Activated CD4-positive, alpha-beta T cell treated with anti-CD3 and anti-CD28 coated beads, Interleukin-2, amount 10 ng/mL, durations not matched to agents 24 days and 14 days (primary cell): ENCODE data around the gene C2CD4A. TPM values are rescaled to one million over a fixed set of nuclear protein-coding genes. Genes with fewer than 3 reads are reported as not detected.
A peak's percentile ranks its signal among the peaks of the same experiment; 100 is the strongest.

Experiments
- DNase-seq: peaks from one replicate; pipeline ENCODE4 v3.0.0; 2022
- H3K27ac Mint-ChIP-seq: one replicate; pipeline ENCODE4 v1.8.0; 2022; ENCODE audit warnings: mild to moderate bottlenecking, mixed read lengths
- H3K27me3 Mint-ChIP-seq: one replicate; pipeline ENCODE4 v1.8.0; 2022; ENCODE audit warnings: mixed read lengths
- H3K36me3 Mint-ChIP-seq: one replicate; pipeline ENCODE4 v1.8.0; 2022; ENCODE audit warnings: low read depth, mild to moderate bottlenecking, mixed read lengths
- H3K4me1 Mint-ChIP-seq: one replicate; pipeline ENCODE4 v1.8.0; 2021; ENCODE audit warnings: mixed read lengths
- H3K4me3 Mint-ChIP-seq: one replicate; pipeline ENCODE4 v1.8.0; 2022; ENCODE audit warnings: mild to moderate bottlenecking, moderate library complexity, mixed read lengths
- H3K9me3 Mint-ChIP-seq: one replicate; pipeline ENCODE4 v1.8.0; 2021; ENCODE audit warnings: mixed read lengths
- intact Hi-C: fragments of 100-400 bp; cut with micrococcal nuclease; formaldehyde crosslinking; loops from one replicate; pipeline ENCODE4 v1.15.1; 2023
- total RNA-seq: library from RNA; stranded (reverse); gene quantifications from 2 replicates; pipeline ENCODE4 v1.2.3, GENCODE V29; 2022

The C2CD4A gene
- total RNA-seq, 1 donor from 2014 or later, result 0.05 TPM

DNA sequence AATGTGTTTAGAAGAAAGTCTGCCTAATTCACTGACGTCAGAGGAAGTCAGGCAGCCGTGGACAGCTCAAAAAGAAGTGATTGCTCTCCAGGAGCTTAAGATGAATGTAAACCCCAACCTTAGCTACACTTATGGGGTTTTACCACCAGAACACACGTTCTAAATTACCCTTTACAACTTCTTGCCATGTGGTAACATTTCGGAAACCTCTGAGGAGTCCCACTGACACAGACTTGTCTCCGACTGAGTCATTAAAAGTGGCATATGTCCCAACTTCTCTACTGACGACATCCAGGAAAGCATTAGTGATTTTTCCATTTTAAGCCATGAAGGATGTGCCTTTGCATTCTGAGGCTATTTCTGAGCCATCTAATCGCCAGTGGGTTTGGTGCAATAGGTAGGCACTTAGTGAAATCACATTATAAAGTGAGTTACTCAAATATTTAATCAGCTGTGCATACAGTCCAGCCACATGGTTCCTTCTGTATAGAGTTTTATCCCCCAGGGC lies 32.4 kb downstream of the C2CD4A start:
- Mint-ChIP-seq H3K27ac (no peak overlapping the region), H3K4me3 (no peak overlapping the region), H3K27me3 (peaks cover 6% of the 10 kb centered on the region), H3K36me3 (no peaks in the 10 kb centered on the region), H3K4me1 (no peaks in the 10 kb centered on the region), H3K9me3 (no peaks in the 10 kb centered on the region)
- DNase-seq, result no peak
- intact Hi-C loops, result no loop called here

DNA sequence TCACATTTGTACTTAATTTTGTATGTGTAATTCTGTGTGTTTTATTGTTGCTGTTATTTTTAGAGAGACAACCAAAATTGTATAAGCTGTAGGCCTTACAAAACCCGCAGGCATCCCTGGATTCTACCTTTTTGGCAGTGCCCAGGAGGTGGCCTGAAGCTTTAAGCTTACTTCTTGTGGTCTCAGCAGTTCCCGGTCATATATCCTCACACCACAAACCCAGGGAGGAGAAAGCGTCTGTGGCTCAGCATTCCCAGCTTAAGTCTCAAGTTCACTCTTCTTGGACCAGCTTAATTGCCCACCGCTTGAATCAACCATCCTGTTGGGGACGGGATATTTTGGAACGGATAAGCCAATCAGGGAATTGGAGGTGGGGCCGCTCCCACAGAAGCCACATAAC lies 36.7 kb downstream of the C2CD4A start:
- Mint-ChIP-seq H3K9me3 (no peaks in the 10 kb centered on the region), H3K27me3 (peaks cover 2% of the 10 kb centered on the region), H3K4me1 (no peaks in the 10 kb centered on the region), H3K4me3 (no peak overlapping the region), H3K36me3 (no peaks in the 10 kb centered on the region), H3K27ac (no peak overlapping the region)
- no peak for DNase-seq
- intact Hi-C loops, result no loop called here

GRCh38 chr15:62104401-62104800 lies 37.6 kb downstream of the C2CD4A start:
- H3K4me3 Mint-ChIP-seq, result no peak overlapping the region
- no peak for DNase-seq
- intact Hi-C loops, result no loop called here
- no peaks in the 10 kb centered on the region for H3K36me3 Mint-ChIP-seq
- no peaks in the 10 kb centered on the region for H3K9me3 Mint-ChIP-seq
- no peaks in the 10 kb centered on the region for H3K4me1 Mint-ChIP-seq
- H3K27me3 Mint-ChIP-seq, result peaks cover 2% of the 10 kb centered on the region
- H3K27ac Mint-ChIP-seq, result no peak overlapping the region

- Mint-ChIP-seq H3K27ac (no peak overlapping the region), H3K27me3 (peaks cover 2% of the 10 kb centered on the region), H3K4me1 (no peaks in the 10 kb centered on the region), H3K36me3 (no peaks in the 10 kb centered on the region), H3K9me3 (no peaks in the 10 kb centered on the region), H3K4me3 (no peak overlapping the region)
- intact Hi-C loops, result no loop called here
- DNase-seq, result no peak
Measured at GRCh38 chr15:62104846-62105245, 38.1 kb downstream of the C2CD4A start.

- Mint-ChIP-seq H3K4me1 (peaks cover 3% of the 10 kb centered on the region), H3K9me3 (no peaks in the 10 kb centered on the region), H3K27me3 (peaks cover 2% of the 10 kb centered on the region), H3K36me3 (no peaks in the 10 kb centered on the region), H3K4me3 (no peak overlapping the region), H3K27ac (no peak overlapping the region)
- intact Hi-C loops, result no loop called here
- DNase-seq, result no peak
Measured at GRCh38 chr15:62105266-62105665, 38.5 kb downstream of the C2CD4A start.

GRCh38 chr15:62106096-62106495 lies 39.3 kb downstream of the C2CD4A start:
- Mint-ChIP-seq H3K36me3 (no peaks in the 10 kb centered on the region), H3K9me3 (no peaks in the 10 kb centered on the region), H3K27ac (no peak overlapping the region), H3K4me3 (no peak overlapping the region), H3K27me3 (peaks cover 2% of the 10 kb centered on the region), H3K4me1 (peaks cover 10% of the 10 kb centered on the region)
- DNase-seq, result no peak
- intact Hi-C loops, result no loop called here

DNA sequence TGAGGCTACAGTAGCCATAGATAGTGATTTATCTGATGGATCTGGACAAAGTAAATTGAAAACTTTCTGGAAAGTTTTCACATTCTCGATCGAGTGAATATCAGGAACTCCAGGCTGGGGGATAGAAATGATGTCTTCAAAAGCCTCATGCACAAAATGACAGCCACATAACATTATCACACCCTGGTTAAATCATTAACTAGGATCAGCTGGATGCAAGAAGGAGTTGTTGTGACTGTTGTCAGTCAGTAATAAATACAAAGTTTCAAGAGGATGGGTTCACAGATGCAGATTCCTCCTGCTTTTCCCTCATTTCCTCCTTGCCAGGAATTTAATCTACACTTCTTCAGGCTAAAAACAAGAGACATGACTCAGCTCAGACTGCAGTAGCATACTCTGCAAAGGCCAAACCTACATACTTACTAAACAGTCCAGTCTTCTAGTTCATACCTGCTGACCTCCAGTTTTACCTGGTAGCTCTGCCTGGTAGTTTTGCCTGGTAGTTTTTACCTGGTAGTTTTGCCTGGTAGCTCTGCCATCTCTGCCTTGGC lies 40.9 kb downstream of the C2CD4A start:
- Mint-ChIP-seq H3K4me3 (no peak overlapping the region), H3K4me1 (peaks cover 11% of the 10 kb centered on the region), H3K27ac (no peak overlapping the region), H3K27me3 (peaks cover 2% of the 10 kb centered on the region), H3K9me3 (no peaks in the 10 kb centered on the region), H3K36me3 (no peaks in the 10 kb centered on the region)
- intact Hi-C loops, result no loop called here
- no peak for DNase-seq

GRCh38 chr15:62108411-62108810 lies 41.6 kb downstream of the C2CD4A start:
- Mint-ChIP-seq H3K36me3 (no peaks in the 10 kb centered on the region), H3K9me3 (no peaks in the 10 kb centered on the region), H3K27ac (no peak overlapping the region), H3K4me3 (no peak overlapping the region), H3K4me1 (peaks cover 12% of the 10 kb centered on the region), H3K27me3 (peaks cover 2% of the 10 kb centered on the region)
- intact Hi-C loops, result no loop called here
- DNase-seq, result no peak

DNA sequence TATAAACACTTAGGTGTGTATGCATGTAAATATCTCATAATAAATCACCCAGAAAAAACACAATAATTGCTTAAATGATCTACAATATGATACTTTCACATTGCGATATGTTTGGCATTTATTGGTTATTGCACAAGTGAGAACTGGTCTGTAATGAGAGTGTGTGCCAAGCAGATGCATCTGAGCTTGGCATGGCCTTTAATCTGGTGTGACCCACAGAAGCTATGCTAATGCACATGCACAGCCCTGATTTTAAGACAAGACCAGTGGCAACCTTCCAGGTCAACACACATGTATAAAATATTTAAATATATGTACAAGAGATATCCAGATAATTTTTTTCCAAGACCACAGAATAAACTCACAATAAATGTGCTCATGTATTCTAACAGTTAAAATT lies 42.7 kb downstream of the C2CD4A start:
- Mint-ChIP-seq H3K4me3 (no peak overlapping the region), H3K4me1 (peaks cover 12% of the 10 kb centered on the region), H3K9me3 (no peaks in the 10 kb centered on the region), H3K27me3 (peaks cover 2% of the 10 kb centered on the region), H3K36me3 (no peaks in the 10 kb centered on the region), H3K27ac (no peak overlapping the region)
- intact Hi-C loops, result no loop called here
- no peak for DNase-seq

DNA sequence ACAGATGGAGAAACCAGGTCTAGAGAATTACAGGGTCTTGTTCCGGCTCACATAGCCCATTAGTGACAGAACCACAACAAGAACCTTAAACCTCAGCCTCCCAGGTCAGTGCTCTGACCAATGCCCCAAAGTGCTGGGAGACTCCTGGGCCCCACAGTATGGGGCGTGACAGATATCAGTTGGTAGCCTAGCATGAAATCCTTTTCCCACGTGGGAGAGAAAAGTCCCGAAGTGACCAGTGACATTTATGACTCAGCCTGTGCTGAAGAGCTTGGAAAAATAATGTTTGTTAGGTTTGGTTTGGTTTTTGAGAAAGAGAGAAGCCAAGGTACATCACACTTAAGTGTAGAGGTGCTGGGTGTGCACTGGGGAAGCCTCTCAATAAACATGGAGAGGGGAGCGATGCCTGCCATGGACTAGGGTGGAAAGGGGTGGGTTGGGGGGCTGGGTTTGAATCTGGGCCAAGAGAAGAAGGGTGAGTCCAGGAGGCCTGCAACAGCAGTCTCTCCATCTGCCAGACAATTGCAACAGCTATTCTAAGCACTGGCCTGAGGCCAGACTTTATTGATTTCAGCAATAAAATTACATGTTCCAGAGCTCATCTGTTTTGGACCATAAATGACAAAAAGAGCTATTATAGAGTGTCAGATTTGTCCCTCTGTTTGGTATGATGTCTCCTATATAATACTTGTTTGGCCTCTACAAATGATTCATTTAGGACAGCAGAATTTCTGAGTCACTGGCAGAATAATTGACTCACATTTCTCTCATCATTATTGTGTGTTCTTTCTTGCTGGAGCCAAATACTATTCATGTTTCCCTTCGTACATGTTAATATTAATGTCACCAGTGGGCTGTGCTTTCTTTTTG lies 43.4 kb downstream of the C2CD4A start:
- intact Hi-C loops, result loop anchor here (1.0 to 5.0 kb wide), 2 partner anchors 9 to 42 kb away; no protein-coding TSS in a partner anchor
- Mint-ChIP-seq H3K36me3 (no peaks in the 10 kb centered on the region), H3K9me3 (no peaks in the 10 kb centered on the region), H3K27me3 (peaks cover 2% of the 10 kb centered on the region), H3K4me3 (peak overlapping the region; percentile 50), H3K27ac (peak overlapping the region; percentile 68), H3K4me1 (peaks cover 12% of the 10 kb centered on the region)
- no peak for DNase-seq

- H3K9me3 Mint-ChIP-seq, result no peaks in the 10 kb centered on the region
- intact Hi-C loops, result loop anchor here (5.0 kb wide), 1 partner anchor 40 kb away; no protein-coding TSS in a partner anchor
- peaks cover 12% of the 10 kb centered on the region for H3K4me1 Mint-ChIP-seq
- no peak for DNase-seq
- H3K4me3 Mint-ChIP-seq, result no peak overlapping the region
- H3K27me3 Mint-ChIP-seq, result no peaks in the 10 kb centered on the region
- no peaks in the 10 kb centered on the region for H3K36me3 Mint-ChIP-seq
- no peak overlapping the region for H3K27ac Mint-ChIP-seq
Measured at GRCh38 chr15:62112081-62112480, 45.3 kb downstream of the C2CD4A start.

GRCh38 chr15:62112616-62113593 lies 46.1 kb downstream of the C2CD4A start:
- Mint-ChIP-seq H3K4me1 (peaks cover 12% of the 10 kb centered on the region), H3K9me3 (no peaks in the 10 kb centered on the region), H3K36me3 (no peaks in the 10 kb centered on the region), H3K27ac (no peak overlapping the region), H3K27me3 (no peaks in the 10 kb centered on the region), H3K4me3 (no peak overlapping the region)
- DNase-seq, result no peak
- intact Hi-C loops, result loop anchor here (5.0 kb wide), 1 partner anchor 39 kb away; no protein-coding TSS in a partner anchor

GRCh38 chr15:62115847-62116246 lies 49.1 kb downstream of the C2CD4A start:
- no peak overlapping the region for H3K4me3 Mint-ChIP-seq
- H3K9me3 Mint-ChIP-seq, result no peaks in the 10 kb centered on the region
- no peak for DNase-seq
- no peak overlapping the region for H3K27ac Mint-ChIP-seq
- no peaks in the 10 kb centered on the region for H3K27me3 Mint-ChIP-seq
- intact Hi-C loops, result no loop called here
- H3K36me3 Mint-ChIP-seq, result no peaks in the 10 kb centered on the region
- peaks cover 20% of the 10 kb centered on the region for H3K4me1 Mint-ChIP-seq
